Body of pancreas (tissue), 4 donors: ENCODE results near the gene XRCC4.

Experiments
- POLR2A ChIP-seq, 3 donors: fragments of 450-650 bp; IDR thresholded peaks; one replicate each; pipeline ENCODE4 v1.6.1; 2016; ENCODE audit warnings: antibody characterized with exemption in 3 of 3, mild to moderate bottlenecking in 2 of 3
- TF ChIP-seq, protein P1 (sequence below), 7 experiments: fragments of 450-650 bp in 4 of 7; fragments of 200-600 bp in 3 of 7; sonication (generic) in 3 of 7; IDR thresholded peaks; one replicate each; pipeline ENCODE4 v1.5.1; 2016 to 2019; ENCODE audit warnings: antibody characterized with exemption in 7 of 7

DNA sequence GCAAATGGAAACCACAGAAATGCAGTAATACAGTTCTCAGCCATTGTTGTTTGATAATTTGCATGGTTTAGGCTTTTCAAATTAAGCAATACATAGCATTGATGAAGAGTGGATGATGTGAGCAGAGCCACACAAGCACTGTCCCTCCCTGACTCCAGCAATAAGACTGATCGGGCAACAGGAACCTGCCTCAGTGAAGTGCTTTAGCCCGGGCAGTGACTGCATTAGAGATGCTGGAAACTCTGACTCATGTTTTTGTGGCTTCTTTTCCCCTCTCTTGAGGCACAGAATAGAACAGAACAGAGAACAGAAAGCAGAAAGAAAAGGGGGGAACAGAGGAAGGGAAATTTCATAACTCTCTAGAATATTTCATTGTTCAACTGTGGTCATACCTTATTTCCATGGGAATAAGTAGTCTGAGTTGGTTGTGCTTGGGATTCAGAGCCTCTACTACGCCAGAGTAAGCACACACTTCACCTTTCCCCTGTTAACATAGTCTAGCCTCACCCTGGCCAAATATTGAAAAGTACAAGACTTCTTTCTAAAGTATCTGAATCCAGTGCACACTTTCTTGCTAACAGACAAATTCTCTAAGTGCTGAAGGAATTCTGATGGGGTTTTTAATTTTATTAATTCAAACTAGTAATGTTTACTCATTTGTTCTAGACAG is 229.4 kb downstream of the XRCC4 start:
- TF ChIP-seq, protein P1, sequence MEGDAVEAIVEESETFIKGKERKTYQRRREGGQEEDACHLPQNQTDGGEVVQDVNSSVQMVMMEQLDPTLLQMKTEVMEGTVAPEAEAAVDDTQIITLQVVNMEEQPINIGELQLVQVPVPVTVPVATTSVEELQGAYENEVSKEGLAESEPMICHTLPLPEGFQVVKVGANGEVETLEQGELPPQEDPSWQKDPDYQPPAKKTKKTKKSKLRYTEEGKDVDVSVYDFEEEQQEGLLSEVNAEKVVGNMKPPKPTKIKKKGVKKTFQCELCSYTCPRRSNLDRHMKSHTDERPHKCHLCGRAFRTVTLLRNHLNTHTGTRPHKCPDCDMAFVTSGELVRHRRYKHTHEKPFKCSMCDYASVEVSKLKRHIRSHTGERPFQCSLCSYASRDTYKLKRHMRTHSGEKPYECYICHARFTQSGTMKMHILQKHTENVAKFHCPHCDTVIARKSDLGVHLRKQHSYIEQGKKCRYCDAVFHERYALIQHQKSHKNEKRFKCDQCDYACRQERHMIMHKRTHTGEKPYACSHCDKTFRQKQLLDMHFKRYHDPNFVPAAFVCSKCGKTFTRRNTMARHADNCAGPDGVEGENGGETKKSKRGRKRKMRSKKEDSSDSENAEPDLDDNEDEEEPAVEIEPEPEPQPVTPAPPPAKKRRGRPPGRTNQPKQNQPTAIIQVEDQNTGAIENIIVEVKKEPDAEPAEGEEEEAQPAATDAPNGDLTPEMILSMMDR (IDR thresholded peaks at IDR 0.05), result no peak
- TF ChIP-seq POLR2A (IDR thresholded peaks at IDR 0.05), result no peak
